ENCODE measurements around the gene NPAS3.

The NPAS3 gene

DNA sequence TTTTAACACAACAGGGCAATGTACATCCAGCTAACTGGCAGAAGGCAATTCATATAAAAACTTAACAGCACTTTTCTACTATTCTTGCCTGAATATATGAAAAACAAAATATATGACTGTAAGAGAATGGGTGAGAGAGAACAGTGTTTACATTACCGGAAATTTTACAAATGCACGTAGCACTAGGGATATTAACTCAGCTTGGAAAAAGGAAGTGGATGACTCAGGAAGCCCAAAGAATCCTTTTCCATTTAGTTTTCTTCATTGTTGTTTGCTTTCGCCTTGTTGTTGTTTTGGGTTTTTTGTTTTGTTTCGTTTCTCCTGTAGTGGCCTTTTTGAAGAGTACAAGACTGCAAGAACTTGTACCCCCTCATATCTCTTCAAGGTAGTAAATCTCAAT is 716.7 kb downstream of the NPAS3 start:
- in situ Hi-C loops (cut with MboI; ENCODE audit: low sequenced_read_pairs) = no loop called here

- in situ Hi-C loops (cut with MboI; ENCODE audit: low sequenced_read_pairs) = no loop called here
These were observed 718.8 kb downstream of the NPAS3 start for GRCh38 chr14:33657476-33657875.

GRCh38 chr14:33660248-33660647 is 721.6 kb downstream of the NPAS3 start:
- in situ Hi-C loops (cut with MboI; ENCODE audit: low sequenced_read_pairs) = no loop called here

DNA sequence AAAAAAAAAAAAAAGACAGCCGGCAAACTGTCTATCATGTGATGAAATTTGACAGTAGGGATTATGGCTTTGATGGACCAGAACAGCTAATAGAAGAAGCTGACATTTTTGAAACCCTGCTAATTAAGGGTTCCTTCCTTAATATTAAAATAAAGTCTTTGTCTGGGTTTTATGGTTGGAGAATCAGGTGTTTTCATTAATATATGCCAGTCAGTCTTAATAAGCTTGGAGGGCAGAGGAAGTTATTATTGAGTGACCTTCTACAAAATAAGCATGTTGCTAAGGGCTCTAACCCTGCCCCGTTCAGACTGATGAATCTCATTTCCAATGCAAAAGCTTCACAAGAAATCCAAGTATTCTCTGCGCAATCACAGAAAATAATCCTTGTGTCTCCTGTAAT is 722.4 kb downstream of the NPAS3 start:
- in situ Hi-C loops (cut with MboI; ENCODE audit: low sequenced_read_pairs) = no loop called here

DNA sequence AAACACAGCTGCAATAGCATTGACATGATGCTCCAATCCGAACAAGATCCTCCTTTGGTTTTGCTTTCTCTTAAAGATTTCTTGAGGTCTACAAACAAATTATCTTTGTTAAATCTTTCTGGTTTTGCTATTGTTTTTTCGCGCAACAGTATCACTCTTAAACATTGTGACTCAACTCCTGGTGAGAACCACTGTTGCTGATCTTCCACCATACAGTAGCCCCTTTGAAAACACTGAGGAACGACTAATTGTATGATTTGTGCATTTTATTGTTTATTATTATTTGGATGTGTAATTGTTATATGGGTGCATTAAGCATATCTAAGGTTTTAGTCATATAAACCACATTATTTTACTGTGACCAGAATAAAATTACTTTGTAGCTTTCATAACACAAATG is 729.4 kb downstream of the NPAS3 start:
- in situ Hi-C loops (cut with MboI; ENCODE audit: low sequenced_read_pairs) = no loop called here

DNA sequence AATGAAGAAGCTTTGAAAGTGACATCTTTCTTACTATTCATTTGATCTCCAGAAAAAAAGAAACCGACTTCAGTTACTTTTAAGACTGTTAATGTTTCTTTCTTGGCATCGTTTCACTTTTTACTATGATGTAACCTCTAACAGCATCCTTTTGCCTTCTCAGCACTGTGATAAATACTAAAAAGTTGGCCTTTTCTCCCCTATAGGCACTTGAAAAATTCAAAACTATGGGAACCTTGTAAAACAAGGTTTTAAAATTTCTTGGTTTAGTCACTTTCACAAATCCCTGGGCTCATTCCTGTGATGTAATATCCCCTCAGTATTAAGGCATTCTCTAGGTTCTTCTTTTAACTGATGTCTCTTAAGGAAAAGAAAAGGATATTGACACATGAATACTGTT is 730.4 kb downstream of the NPAS3 start:
- in situ Hi-C loops (cut with MboI; ENCODE audit: low sequenced_read_pairs) = no loop called here

- in situ Hi-C loops (cut with MboI; ENCODE audit: low sequenced_read_pairs) = no loop called here
These were observed 731.6 kb downstream of the NPAS3 start for GRCh38 chr14:33670235-33670634.

GRCh38 chr14:33671556-33671955 is 732.9 kb downstream of the NPAS3 start:
- in situ Hi-C loops (cut with MboI; ENCODE audit: low sequenced_read_pairs) = no loop called here

GRCh38 chr14:33674927-33675326 is 736.2 kb downstream of the NPAS3 start:
- in situ Hi-C loops (cut with MboI; ENCODE audit: low sequenced_read_pairs) = no loop called here

DNA sequence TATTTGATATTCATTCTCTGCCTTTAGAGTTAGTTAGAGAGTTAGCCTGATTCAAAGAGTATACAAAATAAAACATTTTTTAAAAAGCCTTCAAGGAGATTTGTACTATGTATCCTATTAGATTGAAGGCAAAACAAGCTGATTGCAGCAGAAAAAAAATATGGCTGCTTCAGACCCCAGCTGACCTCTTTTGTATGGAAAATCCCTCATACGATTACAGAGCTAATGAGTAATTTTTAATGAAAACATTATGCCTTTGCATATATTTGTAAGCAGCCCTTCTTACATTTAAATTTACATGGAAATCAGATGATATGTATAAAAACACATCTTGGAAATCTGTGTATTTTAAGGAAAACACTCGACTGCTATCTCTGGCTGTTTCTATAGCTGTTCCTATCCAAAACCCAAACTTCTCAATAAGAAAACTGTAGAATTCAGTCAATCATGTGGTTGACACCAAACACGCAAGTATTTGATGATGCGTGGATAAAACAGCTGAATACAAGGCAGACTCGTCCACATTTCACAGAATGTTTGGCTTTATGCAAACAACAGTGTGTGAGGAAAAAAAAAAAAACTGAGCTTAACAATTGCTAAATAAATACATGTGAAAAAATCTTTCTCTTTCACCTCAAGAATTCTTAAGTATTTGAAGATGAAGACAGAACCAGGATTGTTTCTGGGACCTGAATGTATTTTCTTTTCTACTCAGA is 736.9 kb downstream of the NPAS3 start:
- in situ Hi-C loops (cut with MboI; ENCODE audit: low sequenced_read_pairs) = no loop called here

- in situ Hi-C loops (cut with MboI; ENCODE audit: low sequenced_read_pairs) = no loop called here
These were observed 737.5 kb downstream of the NPAS3 start for GRCh38 chr14:33676135-33676566.

DNA sequence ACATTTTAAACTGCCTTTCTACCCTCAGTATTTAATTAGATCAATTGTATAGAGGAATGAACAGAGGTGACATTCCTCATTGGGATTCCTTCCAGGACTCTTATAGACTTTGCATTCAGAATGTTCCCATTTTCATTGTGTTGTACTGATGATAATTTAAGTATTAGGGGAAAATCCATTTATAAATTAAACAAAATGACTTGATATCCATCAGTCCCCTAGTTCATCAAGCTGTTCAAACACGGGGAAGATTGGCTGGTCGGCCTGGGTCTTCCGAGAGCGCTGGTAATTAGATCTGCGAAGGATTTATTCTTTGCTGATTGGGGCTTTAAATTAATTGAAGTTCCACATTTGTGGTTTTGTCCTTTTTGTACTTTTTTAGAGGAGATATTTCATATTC is 738.2 kb downstream of the NPAS3 start:
- in situ Hi-C loops (cut with MboI; ENCODE audit: low sequenced_read_pairs) = no loop called here

GRCh38 chr14:33678005-33678404 is 739.3 kb downstream of the NPAS3 start:
- in situ Hi-C loops (cut with MboI; ENCODE audit: low sequenced_read_pairs) = no loop called here

DNA sequence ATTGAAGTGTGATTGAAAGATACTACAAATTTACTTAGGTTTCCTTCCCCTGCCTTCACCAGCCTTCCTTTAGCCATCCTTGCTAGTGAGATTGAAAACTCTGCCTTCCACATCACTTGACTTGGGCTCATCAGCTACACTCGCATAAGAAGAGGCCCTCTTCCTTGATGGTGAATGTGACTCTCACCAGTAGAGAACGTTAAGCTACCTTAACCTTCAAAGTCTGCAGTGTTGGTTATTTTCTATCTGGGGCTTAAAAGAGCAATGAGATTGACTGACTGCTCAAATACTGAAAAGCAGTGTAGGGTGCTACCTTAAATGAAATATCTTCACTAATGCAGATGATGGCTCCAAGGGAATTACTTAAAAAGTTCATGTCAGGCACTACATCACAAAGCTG is 740.3 kb downstream of the NPAS3 start:
- in situ Hi-C loops (cut with MboI; ENCODE audit: low sequenced_read_pairs) = no loop called here

GRCh38 chr14:33679461-33680225 is 741.0 kb downstream of the NPAS3 start:
- in situ Hi-C loops (cut with MboI; ENCODE audit: low sequenced_read_pairs) = no loop called here

DNA sequence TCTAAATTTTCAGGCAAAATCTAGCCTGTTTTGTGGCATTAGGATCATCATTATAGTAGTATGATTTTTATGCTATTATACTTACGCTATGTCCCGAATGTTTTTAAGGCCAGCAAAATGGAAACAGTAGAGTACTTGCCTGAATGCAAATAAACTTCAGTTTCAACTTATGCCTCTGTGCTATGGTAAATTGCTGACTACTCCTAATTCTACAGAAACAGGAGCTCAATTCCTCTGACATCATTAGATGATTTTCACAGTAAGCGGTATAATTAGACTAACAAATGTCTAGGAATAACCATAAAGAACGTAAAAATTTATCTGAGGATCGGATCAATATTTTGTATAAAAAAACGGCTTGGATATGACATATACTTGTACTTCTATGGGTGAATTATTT is 742.2 kb downstream of the NPAS3 start:
- in situ Hi-C loops (cut with MboI; ENCODE audit: low sequenced_read_pairs) = no loop called here

- in situ Hi-C loops (cut with MboI; ENCODE audit: low sequenced_read_pairs) = no loop called here
These were observed 744.1 kb downstream of the NPAS3 start for GRCh38 chr14:33682760-33683159.

DNA sequence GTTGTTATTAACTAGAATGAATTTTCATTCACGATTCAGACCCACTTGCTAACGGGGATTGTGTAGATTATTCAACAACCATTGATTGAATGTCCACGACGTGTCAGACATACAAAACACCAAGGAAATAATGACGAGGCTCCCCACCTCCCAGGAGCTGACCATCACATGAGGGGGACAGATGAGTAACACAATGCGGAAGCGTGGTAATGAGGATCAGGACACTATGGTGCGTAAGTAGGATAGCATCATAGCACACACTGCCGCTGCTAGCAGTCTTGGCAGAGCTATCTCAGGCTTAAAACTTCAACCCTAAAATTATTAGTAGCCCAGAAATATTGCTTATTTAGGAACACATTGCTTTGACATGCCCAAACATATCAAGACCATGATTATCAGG is 746.3 kb downstream of the NPAS3 start:
- in situ Hi-C loops (cut with MboI; ENCODE audit: low sequenced_read_pairs) = no loop called here

DNA sequence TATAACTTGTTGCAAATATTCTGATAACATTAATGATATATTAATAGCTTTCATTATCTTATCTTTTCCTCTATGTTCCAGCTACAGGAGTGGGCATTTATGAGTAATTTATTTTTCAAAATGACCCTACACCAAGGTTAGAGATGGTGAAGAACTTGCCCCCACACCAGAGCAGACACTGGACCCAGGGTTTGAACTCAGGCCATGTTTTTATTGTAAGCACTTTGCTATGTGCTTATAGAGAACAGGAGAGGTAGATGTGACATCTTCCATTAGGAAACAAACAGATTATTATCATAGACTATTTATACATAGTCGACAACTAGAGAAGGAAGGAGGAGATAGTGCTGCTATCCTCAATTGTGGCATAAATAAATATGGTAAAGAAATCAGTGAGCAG is 747.0 kb downstream of the NPAS3 start:
- in situ Hi-C loops (cut with MboI; ENCODE audit: low sequenced_read_pairs) = no loop called here

GRCh38 chr14:33686218-33686617 is 747.5 kb downstream of the NPAS3 start:
- in situ Hi-C loops (cut with MboI; ENCODE audit: low sequenced_read_pairs) = no loop called here

DNA sequence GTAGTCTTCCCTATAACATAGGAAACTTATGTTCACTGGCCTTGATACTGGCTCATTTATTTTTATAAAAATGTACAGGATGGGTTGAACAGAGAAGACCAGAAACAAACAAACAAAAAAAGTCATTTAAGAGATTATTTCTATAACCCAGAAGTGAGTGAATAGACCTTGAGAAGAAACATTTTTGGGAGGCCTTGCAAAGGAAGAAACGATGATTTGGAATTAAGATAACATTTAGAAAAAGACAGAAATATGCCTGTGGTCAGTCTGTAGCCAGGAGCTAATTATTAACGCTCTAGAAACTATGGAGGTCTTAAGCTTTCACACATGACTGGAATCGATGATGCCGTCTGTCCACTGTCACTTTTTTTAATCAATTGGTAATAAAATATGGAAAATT is 748.2 kb downstream of the NPAS3 start:
- in situ Hi-C loops (cut with MboI; ENCODE audit: low sequenced_read_pairs) = no loop called here

- in situ Hi-C loops (cut with MboI; ENCODE audit: low sequenced_read_pairs) = no loop called here
These were observed 751.0 kb downstream of the NPAS3 start for GRCh38 chr14:33689680-33690079.

GRCh38 chr14:33691907-33692306 is 753.2 kb downstream of the NPAS3 start:
- in situ Hi-C loops (cut with MboI; ENCODE audit: low sequenced_read_pairs) = no loop called here
